ENCODE data around the gene PRODH2.

Gene PRODH2, protein sequence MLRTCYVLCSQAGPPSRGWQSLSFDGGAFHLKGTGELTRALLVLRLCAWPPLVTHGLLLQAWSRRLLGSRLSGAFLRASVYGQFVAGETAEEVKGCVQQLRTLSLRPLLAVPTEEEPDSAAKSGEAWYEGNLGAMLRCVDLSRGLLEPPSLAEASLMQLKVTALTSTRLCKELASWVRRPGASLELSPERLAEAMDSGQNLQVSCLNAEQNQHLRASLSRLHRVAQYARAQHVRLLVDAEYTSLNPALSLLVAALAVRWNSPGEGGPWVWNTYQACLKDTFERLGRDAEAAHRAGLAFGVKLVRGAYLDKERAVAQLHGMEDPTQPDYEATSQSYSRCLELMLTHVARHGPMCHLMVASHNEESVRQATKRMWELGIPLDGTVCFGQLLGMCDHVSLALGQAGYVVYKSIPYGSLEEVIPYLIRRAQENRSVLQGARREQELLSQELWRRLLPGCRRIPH

DNA sequence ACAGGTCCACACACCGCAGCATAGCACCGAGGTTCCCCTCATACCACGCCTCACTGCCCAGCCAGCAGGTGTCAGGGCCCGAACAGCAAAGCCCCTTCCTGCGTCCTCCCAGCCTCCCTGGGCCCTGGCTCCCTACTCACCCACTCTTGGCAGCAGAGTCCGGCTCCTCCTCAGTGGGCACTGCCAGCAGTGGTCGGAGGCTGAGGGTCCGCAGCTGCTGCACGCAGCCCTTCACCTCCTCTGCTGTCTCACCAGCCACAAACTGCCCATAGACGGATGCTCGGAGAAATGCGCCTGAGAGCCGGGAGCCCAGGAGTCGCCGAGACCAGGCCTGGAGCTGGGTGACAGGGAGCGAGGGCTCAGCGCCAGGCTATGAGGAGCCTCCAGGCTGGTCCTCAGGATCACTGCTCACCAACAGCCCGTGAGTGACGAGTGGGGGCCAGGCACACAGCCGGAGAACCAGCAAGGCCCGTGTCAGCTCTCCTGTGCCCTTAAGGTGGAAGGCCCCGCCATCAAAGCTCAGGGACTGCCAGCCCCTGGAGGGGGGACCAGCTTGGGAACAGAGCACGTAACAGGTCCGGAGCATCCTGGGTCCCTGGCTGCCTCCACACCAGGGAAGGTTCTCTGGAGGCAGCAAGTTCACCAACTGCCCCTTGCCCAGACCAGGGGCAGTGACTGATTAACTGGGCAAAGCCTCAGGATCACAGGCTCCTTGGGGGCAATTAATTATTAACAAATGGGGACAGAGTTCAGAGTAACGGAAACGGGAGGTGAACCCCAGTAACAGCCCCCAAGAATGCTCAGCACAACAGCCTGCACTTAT, at the start of gene PRODH2:
TSS of gene PRODH2 (minus strand) at position 626 of the 823 bp plus-strand sequence. CDS start at position 586, 40 bp downstream.
- TF ChIP-seq, protein P1, sequence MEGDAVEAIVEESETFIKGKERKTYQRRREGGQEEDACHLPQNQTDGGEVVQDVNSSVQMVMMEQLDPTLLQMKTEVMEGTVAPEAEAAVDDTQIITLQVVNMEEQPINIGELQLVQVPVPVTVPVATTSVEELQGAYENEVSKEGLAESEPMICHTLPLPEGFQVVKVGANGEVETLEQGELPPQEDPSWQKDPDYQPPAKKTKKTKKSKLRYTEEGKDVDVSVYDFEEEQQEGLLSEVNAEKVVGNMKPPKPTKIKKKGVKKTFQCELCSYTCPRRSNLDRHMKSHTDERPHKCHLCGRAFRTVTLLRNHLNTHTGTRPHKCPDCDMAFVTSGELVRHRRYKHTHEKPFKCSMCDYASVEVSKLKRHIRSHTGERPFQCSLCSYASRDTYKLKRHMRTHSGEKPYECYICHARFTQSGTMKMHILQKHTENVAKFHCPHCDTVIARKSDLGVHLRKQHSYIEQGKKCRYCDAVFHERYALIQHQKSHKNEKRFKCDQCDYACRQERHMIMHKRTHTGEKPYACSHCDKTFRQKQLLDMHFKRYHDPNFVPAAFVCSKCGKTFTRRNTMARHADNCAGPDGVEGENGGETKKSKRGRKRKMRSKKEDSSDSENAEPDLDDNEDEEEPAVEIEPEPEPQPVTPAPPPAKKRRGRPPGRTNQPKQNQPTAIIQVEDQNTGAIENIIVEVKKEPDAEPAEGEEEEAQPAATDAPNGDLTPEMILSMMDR (IDR thresholded peaks at IDR 0.05; ENCODE audit: low read depth, low read length, poor library complexity, severe bottlenecking), result no peak
- no peak for TF ChIP-seq EZH2phosphoT487 (IDR thresholded peaks at IDR 0.05; ENCODE audit: borderline replicate concordance, low read length)
- H3K27ac ChIP-seq (ENCODE audit: low read depth, low read length), result no peak within 1 kb of the TSS
- H3K9me2 ChIP-seq (replicated peaks; ENCODE audit: control insufficient read depth, low read length), result no peaks in the 10 kb centered on the region
- H3K79me2 ChIP-seq (ENCODE audit: control insufficient read depth, low read length), result no peaks in the 10 kb centered on the region
- no peaks in the 10 kb centered on the region for H3K9me3 ChIP-seq (ENCODE audit: control insufficient read depth, insufficient read depth, low read length)
- H3K4me1 ChIP-seq (ENCODE audit: control insufficient read depth, low read length), result no peaks in the 10 kb centered on the region
- no peaks in the 10 kb centered on the region for H4K20me1 ChIP-seq (ENCODE audit: control insufficient read depth, insufficient read depth, low read depth, low read length)
- H3K27me3 ChIP-seq (ENCODE audit: control insufficient read depth, low read length), result no peaks in the 10 kb centered on the region
- no peak within 1 kb of the TSS for H3K4me3 ChIP-seq (ENCODE audit: low read length)
- no peaks in the 10 kb centered on the region for H3K36me3 ChIP-seq (ENCODE audit: control insufficient read depth, low read length)
- H3K4me2 ChIP-seq (ENCODE audit: low read length), result no peak within 1 kb of the TSS
- H3F3A ChIP-seq (ENCODE audit: control insufficient read depth, insufficient read depth), result no peaks in the 10 kb centered on the region

DNA sequence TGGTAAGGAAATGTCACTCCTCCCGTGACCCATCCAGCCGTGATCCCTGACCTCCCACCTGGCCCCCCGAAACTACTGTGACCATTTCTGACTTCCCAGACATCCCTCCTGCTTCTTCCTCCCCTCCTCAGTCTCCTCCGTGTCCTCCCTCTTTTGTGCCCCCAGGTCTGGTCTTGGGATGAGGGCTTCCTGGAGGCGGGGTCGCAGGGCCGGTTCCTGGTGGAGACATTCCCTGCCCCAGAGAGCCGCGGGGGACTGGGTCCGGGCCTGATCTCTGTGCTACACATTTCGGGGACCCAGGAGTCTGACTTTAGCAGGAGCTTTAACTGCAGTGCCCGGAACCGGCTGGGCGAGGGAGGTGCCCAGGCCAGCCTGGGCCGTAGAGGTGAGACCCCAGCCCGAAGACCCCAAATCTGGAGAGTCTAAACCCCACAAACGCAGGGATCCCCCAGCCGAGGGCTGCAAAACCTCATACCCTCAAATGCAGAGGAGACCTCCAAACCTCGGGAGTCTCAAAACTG, 49.1 kb upstream of the PRODH2 start:
- Histone ChIP-seq H3K9me2 (replicated peaks; ENCODE audit: control insufficient read depth, low read length) (no peaks in the 10 kb centered on the region), H4K20me1 (ENCODE audit: control insufficient read depth, insufficient read depth, low read depth, low read length) (no peaks in the 10 kb centered on the region), H3F3A (ENCODE audit: control insufficient read depth, insufficient read depth) (no peaks in the 10 kb centered on the region), H3K4me3 (ENCODE audit: low read length) (no peak overlapping the region), H3K36me3 (ENCODE audit: control insufficient read depth, low read length) (no peaks in the 10 kb centered on the region), H3K4me1 (ENCODE audit: control insufficient read depth, low read length) (peaks cover 11% of the 10 kb centered on the region), H3K4me2 (ENCODE audit: low read length) (no peak overlapping the region), H3K27ac (ENCODE audit: low read depth, low read length) (no peak overlapping the region), H3K27me3 (ENCODE audit: control insufficient read depth, low read length) (no peaks in the 10 kb centered on the region), H3K79me2 (ENCODE audit: control insufficient read depth, low read length) (no peaks in the 10 kb centered on the region), H3K9me3 (ENCODE audit: control insufficient read depth, insufficient read depth, low read length) (no peaks in the 10 kb centered on the region)
- no peak for TF ChIP-seq EZH2phosphoT487 (IDR thresholded peaks at IDR 0.05; ENCODE audit: borderline replicate concordance, low read length)
- TF ChIP-seq, protein P1 (IDR thresholded peaks at IDR 0.05; ENCODE audit: low read depth, low read length, poor library complexity, severe bottlenecking), result no peak

DNA sequence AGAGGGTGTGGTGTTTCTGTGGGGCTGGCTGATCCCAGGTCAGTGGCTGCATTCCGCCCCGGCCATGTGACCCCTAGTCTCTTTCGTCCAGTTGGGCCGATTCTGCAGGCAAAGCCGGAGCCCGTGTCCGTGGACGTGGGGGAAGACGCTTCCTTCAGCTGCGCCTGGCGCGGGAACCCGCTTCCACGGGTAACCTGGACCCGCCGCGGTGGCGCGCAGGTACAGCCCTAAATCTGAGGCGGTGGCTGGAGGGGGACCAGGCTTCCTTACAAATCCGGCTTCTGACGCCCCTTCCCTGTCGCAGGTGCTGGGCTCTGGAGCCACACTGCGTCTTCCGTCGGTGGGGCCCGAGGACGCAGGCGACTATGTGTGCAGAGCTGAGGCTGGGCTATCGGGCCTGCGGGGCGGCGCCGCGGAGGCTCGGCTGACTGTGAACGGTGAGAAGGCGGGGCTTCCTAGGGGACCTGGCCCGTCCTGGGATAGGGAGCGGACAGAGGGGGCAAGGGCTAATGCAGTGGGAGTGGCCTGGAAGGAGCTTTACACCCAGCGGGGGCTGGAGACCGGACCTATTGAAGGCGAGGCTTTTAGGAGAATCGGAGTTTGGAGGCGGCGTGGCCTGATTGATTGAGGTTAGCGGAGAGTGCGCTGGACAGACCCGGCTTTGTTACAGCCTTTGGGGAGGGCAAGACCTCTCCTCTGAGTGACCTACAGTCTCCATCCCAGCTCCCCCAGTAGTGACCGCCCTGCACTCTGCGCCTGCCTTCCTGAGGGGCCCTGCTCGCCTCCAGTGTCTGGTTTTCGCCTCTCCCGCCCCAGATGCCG, 48.4 kb upstream of the PRODH2 start:
- no peaks in the 10 kb centered on the region for H4K20me1 ChIP-seq (ENCODE audit: control insufficient read depth, insufficient read depth, low read depth, low read length)
- H3K9me2 ChIP-seq (replicated peaks; ENCODE audit: control insufficient read depth, low read length), result no peaks in the 10 kb centered on the region
- no peak overlapping the region for H3K4me3 ChIP-seq (ENCODE audit: low read length)
- TF ChIP-seq, protein P1 (IDR thresholded peaks at IDR 0.05; ENCODE audit: low read depth, low read length, poor library complexity, severe bottlenecking), result no peak
- no peak for TF ChIP-seq EZH2phosphoT487 (IDR thresholded peaks at IDR 0.05; ENCODE audit: borderline replicate concordance, low read length)
- H3K9me3 ChIP-seq (ENCODE audit: control insufficient read depth, insufficient read depth, low read length), result no peaks in the 10 kb centered on the region
- peaks cover 15% of the 10 kb centered on the region for H3K4me1 ChIP-seq (ENCODE audit: control insufficient read depth, low read length)
- no peak overlapping the region for H3K4me2 ChIP-seq (ENCODE audit: low read length)
- H3K36me3 ChIP-seq (ENCODE audit: control insufficient read depth, low read length), result no peaks in the 10 kb centered on the region
- H3K79me2 ChIP-seq (ENCODE audit: control insufficient read depth, low read length), result no peaks in the 10 kb centered on the region
- H3K27ac ChIP-seq (ENCODE audit: low read depth, low read length), result no peak overlapping the region
- no peaks in the 10 kb centered on the region for H3F3A ChIP-seq (ENCODE audit: control insufficient read depth, insufficient read depth)
- H3K27me3 ChIP-seq (ENCODE audit: control insufficient read depth, low read length), result peaks cover 2% of the 10 kb centered on the region
